HepG2 (cell line): ENCODE data around the gene KCNE4. TPM values are rescaled to one million over a fixed set of nuclear protein-coding genes. Genes with fewer than 3 reads are reported as not detected.
"Not testable (repeated sequence)": the region's sequence is repeated elsewhere in the genome, so short reads cannot be mapped to it uniquely, and the experiment has no call there.

Experiments used
- ATAC-seq: fragments of 200-7000 bp; cut with Tn5 transposase; 3 replicates; pipeline ENCODE4 v1.9.1; 2020; ENCODE audit warnings: mild to moderate bottlenecking, moderate library complexity
- BruUV-seq: library from RNA; stranded (reverse); fragments of 400-500 nt; replicated peaks from 2 replicates; lab custom pipeline; 2021; lab: Mats Ljungman, UMichigan
- CTCF ChIA-PET: fragments of 300-600 bp; formaldehyde crosslinking; extraction: SDS; loops from one replicate; lab custom pipeline; 2021; ENCODE audit warnings: low total read pairs, inconsistent platforms, low intra/inter-chr PET ratio; lab: Yijun Ruan, JAX
- POLR2A ChIA-PET: fragments of 350-600 bp; sonication (Branson Sonifier 250); formaldehyde crosslinking; loops from one replicate; lab custom pipeline; 2020; ENCODE audit warnings: antibody characterized with exemption, inconsistent platforms; lab: Yijun Ruan, JAX
- DNase-seq: peaks from one replicate; pipeline ENCODE4 v3.0.0-alpha.2; 2015; ENCODE audit warnings: low spot score
- FAIRE-seq: peaks from 3 replicates; lab custom pipeline; 2011; peaks lifted over from hg19 to GRCh38; lab: Jason Lieb, UNC
- H2AFZ ChIP-seq: one replicate; pipeline ENCODE4 v1.6.1; 2011; ENCODE audit warnings: low read length, inconsistent platforms
- H3K27ac ChIP-seq: fragments of 300-600 bp; 3 replicates; pipeline ENCODE4 v1.8.0; 2011; ENCODE audit warnings: mixed run types, mild to moderate bottlenecking, mixed read lengths, low read length, inconsistent platforms; ENCODE audit not compliant: insufficient read depth; ENCODE audit errors: extremely low read length
- H3K27me3 ChIP-seq, 2 experiments: fragments of 200-600 bp in 1 of 2; 2 replicates in 1 of 2; 3 replicates in 1 of 2; pipeline versions ENCODE4 v1.6.0 to v1.8.0; 2011; ENCODE audit warnings: low read length in 2 of 2, mild to moderate bottlenecking in 2 of 2, moderate library complexity in 2 of 2, inconsistent platforms in 1 of 2; ENCODE audit not compliant: insufficient read depth in 2 of 2, control insufficient read depth in 1 of 2
- H3K36me3 ChIP-seq, 2 experiments: fragments of 200-600 bp in 1 of 2; replicated peaks in 1 of 2; 2 replicates in 1 of 2; 3 replicates in 1 of 2; pipeline versions ENCODE4 v1.5.1 to v1.8.0; 2011; ENCODE audit warnings: low read length in 2 of 2, inconsistent platforms in 1 of 2; ENCODE audit not compliant: insufficient read depth in 2 of 2, control insufficient read depth in 1 of 2
- H3K4me1 ChIP-seq: 2 replicates; pipeline ENCODE4 v1.5.1; 2012; ENCODE audit warnings: low read length, inconsistent platforms; ENCODE audit not compliant: insufficient read depth
- H3K4me2 ChIP-seq: 2 replicates; pipeline ENCODE4 v1.6.0; 2011; ENCODE audit warnings: low read depth, low read length, inconsistent platforms
- H3K4me3 ChIP-seq, 3 experiments: fragments of 200-600 bp in 1 of 3; sonication (generic), shearing (Covaris generic) in 1 of 3; replicated peaks in 1 of 3; 2 replicates each; pipeline ENCODE4 v1.5.1; 2011 to 2016; ENCODE audit warnings: low read length in 3 of 3, inconsistent platforms in 2 of 3, low read depth in 2 of 3, mild to moderate bottlenecking in 2 of 3, control low read depth in 1 of 3, mixed read lengths in 1 of 3; ENCODE audit not compliant: insufficient read depth in 1 of 3
- H3K79me2 ChIP-seq: one replicate; pipeline ENCODE4 v1.6.1; 2011; ENCODE audit warnings: low read length, inconsistent platforms; ENCODE audit not compliant: insufficient read depth
- H3K9ac ChIP-seq: 2 replicates; pipeline ENCODE4 v1.6.0; 2011; ENCODE audit warnings: mild to moderate bottlenecking, low read depth, low read length, inconsistent platforms; ENCODE audit not compliant: insufficient read depth
- H3K9me3 ChIP-seq: 2 replicates; pipeline ENCODE4 v1.5.1; 2012; ENCODE audit warnings: mild to moderate bottlenecking, low read length
- H4K20me1 ChIP-seq: 2 replicates; pipeline ENCODE4 v1.6.0; 2011; ENCODE audit warnings: inconsistent platforms, mild to moderate bottlenecking, low read length, moderate library complexity; ENCODE audit not compliant: insufficient read depth
- HNRNPK ChIP-seq: fragments of 200-400 bp; formaldehyde crosslinking; IDR thresholded peaks from 2 replicates; pipeline ENCODE4 v1.6.1; 2018; ENCODE audit warnings: low read length, low read depth, moderate library complexity, mild to moderate bottlenecking; ENCODE audit not compliant: poor library complexity, severe bottlenecking
- PCBP1 ChIP-seq: fragments of 200-400 bp; formaldehyde crosslinking; IDR thresholded peaks from 2 replicates; pipeline ENCODE4 v1.6.1; 2017; ENCODE audit warnings: mild to moderate bottlenecking, low read depth, low read length, borderline replicate concordance
- ZNF652 ChIP-seq: IDR thresholded peaks from 2 replicates; pipeline ENCODE4 v1.6.1; 2016; ENCODE audit warnings: low read depth, borderline replicate concordance
- WGBS: methylation state at CpG from one replicate; pipeline ENCODE4 v1.1.6; 2017; ENCODE audit warnings: low lambda C conversion rate; 5-methylcytosine and 5-hydroxymethylcytosine counted together
- in situ Hi-C: cut with HindIII; loops from 2 replicates; pipeline ENCODE4 v1.10.0; 2017; ENCODE audit warnings: low pct_unique_long_range_greater_than_20kb; ENCODE audit not compliant: extremely low pct_ligation_motif_present
- intact Hi-C: fragments of 100-400 bp; cut with micrococcal nuclease; formaldehyde crosslinking; loops from one replicate; pipeline ENCODE4 v1.10.0; 2022; ENCODE audit not compliant: unreplicated experiment
- polyA plus RNA-seq, 8 experiments: library from polyadenylated mRNA; depleted of rRNA in 3 of 8; stranded (reverse) in 7 of 8; unstranded in 1 of 8; fragments of >200 nt; fragmentation: Illumina TruSeq in 4 of 8; extraction: Trizol in 4 of 8; gene quantifications; 2 replicates each; pipeline versions ENCODE4 v1.2.1 to v1.2.3, GENCODE V29; 2011 to 2016; ENCODE audit warnings: low read depth in 4 of 8, missing spikeins in 1 of 8, mixed read lengths in 1 of 8; ENCODE audit not compliant: insufficient read depth in 1 of 8
- total RNA-seq, 5 experiments: library from RNA; depleted of rRNA; stranded (reverse); fragments of >200 nt; fragmentation: Illumina TruSeq; extraction: Trizol; gene quantifications; 2 replicates each; pipeline ENCODE4 v1.2.3, GENCODE V29; 2016; ENCODE audit warnings: low read depth in 1 of 5

KCNE4 gene
- total and polyA plus RNA-seq, 2 of the 13 experiments (the other 11 are each of a cell fraction or from before 2014, with no cell fraction given): not detected

DNA sequence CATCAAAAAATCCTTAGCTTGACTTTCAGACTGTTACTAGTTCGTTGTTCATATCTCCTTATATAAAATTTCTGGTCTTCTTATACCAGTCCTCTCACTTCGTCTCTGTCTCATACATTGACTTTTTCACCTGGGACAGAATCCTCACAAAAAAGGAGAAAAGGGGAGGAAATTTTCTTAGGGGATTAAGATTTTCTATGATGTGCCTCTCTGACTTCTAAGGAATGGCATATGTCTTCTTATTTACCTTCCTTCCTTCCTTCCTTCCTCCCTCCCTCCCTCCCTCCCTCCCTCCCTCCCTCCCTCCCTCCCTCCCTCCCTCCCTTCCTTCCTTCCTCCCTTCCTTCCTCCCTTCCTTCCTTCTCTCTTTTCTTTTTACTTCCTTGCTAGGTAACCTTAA is 27.9 kb downstream of the KCNE4 start:
- DNase-seq (no peak), FAIRE-seq (no peak), ATAC-seq (no peak)
- ChIA-PET POLR2A (no interaction called here), CTCF (no interaction called here)
- H4K20me1 ChIP-seq: no peaks in the 10 kb centered on the region
- in situ Hi-C loops: loop anchor here (25.0 kb wide), 1 partner anchor 393 kb away; no protein-coding TSS in a partner anchor
- H3K9me3 ChIP-seq: no peaks in the 10 kb centered on the region
- no peaks in the 10 kb centered on the region for H3K36me3 ChIP-seq
- no peak overlapping the region for H3K4me2 ChIP-seq
- H3K27me3 ChIP-seq: peaks cover 0 to 4% of the 10 kb centered on the region in 2 experiments; a peak in 1 of 5 replicates
- BruUV-seq: no TSS peak
- H3K9ac ChIP-seq: no peak overlapping the region
- H2AFZ ChIP-seq: no peak overlapping the region
- intact Hi-C loops: no loop called here
- H3K79me2 ChIP-seq: no peaks in the 10 kb centered on the region
- no peaks in the 10 kb centered on the region for H3K4me1 ChIP-seq
- no peak overlapping the region for H3K4me3 ChIP-seq
- TF ChIP-seq ZNF652 (no peak), PCBP1 (0 out of 2 replicates have a peak, but pooled peaks have one; percentile 45), HNRNPK (peak; percentile 94)
- TF ChIP-seq, all 625 proteins: peak for 2
- H3K27ac ChIP-seq: no peak overlapping the region
- 0% methylated on average over 2 of the region's 2 CpGs for WGBS

DNA sequence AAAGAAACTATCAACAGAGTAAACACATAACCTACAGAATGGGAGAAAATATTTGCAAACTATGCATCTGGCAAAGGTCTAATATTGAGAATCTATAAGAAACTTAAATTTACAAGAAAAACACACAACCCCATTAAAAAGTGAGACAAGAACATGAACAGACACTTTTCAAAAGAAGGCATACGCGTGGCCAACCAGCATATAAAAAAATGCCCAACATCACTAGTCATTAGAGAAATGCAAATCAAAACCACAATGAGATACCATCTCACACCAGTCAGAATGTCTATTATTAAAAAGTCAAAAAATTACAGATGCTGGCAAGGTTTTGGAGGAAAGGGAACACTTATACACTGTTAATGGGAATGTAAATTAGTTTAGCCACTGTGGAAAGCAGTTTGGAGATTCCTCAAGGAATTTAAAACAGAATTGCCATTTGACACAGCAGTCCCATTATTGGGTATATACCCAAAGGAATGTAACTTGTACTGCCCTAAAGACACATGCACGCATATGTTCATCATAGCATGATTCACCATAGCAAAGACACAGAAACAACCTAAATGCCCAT is 28.9 kb downstream of the KCNE4 start:
- H2AFZ ChIP-seq, ATAC-seq, H3K4me2 ChIP-seq, H3K36me3 ChIP-seq, H4K20me1 ChIP-seq, H3K27me3 ChIP-seq, H3K4me3 ChIP-seq, DNase-seq, H3K9me3 ChIP-seq, FAIRE-seq, intact Hi-C loops, H3K27ac ChIP-seq, BruUV-seq, H3K9ac ChIP-seq, CTCF ChIA-PET, H3K4me1 ChIP-seq, H3K79me2 ChIP-seq, POLR2A ChIA-PET: not testable (repeated sequence)
- WGBS: 22% methylated on average over 3 of the region's 3 CpGs
- in situ Hi-C loops: loop anchor here (25.0 kb wide), 1 partner anchor 394 kb away; no protein-coding TSS in a partner anchor
